Measurements from ENCODE around the gene FOXA3.

Gene FOXA3

DNA sequence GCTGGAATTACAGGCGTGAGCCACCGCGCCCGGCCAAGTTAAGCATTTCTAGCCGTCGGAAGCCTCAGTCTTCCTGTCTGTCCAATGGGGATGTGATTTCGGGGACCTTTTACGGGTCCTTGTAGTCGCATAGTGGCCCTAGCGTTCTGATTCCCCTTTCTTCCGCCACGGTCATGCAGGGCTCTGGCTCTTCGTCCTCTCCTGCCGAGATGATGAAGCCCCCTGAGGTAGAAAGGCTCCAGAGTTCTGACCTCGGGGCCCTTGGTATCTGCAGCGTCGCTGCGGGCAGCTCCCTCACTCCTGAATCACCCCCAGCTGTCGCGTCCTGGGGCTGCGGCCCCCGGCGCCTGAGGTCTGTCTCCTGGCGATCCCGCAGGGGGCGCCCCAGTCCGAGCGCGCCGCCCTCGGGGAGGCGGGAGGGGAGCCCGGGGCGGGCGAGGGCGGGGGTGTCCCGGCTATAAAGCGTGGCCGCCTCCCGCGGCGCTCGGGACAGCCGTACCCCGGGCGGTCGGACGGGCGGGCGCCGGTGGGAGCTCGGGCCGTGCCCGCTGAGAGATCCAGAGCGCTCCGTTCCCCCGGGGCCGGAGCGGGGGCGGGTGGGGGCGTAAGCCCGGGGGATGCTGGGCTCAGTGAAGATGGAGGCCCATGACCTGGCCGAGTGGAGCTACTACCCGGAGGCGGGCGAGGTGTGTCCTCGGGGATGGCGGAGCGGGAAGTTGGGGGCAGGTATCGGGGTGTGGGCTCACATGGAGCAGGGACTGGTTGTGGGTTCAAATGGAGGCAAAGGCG, at the start of gene FOXA3:
Gene FOXA3 (plus strand): TSS at position 487 of the 789 bp plus-strand sequence. CDS start 131 bp downstream, at position 618.
- peak; percentile 53 for DNase-seq (ENCODE audit: low spot score)

GRCh38 chr19:45814851-45815480, 49.2 kb upstream of the FOXA3 start, which contains the start of gene RSPH6A:
RSPH6A (minus strand) TSS chr19:45815308; CDS start chr19:45815176, 132 bp downstream.
- no peak for DNase-seq (ENCODE audit: low spot score)

DNA sequence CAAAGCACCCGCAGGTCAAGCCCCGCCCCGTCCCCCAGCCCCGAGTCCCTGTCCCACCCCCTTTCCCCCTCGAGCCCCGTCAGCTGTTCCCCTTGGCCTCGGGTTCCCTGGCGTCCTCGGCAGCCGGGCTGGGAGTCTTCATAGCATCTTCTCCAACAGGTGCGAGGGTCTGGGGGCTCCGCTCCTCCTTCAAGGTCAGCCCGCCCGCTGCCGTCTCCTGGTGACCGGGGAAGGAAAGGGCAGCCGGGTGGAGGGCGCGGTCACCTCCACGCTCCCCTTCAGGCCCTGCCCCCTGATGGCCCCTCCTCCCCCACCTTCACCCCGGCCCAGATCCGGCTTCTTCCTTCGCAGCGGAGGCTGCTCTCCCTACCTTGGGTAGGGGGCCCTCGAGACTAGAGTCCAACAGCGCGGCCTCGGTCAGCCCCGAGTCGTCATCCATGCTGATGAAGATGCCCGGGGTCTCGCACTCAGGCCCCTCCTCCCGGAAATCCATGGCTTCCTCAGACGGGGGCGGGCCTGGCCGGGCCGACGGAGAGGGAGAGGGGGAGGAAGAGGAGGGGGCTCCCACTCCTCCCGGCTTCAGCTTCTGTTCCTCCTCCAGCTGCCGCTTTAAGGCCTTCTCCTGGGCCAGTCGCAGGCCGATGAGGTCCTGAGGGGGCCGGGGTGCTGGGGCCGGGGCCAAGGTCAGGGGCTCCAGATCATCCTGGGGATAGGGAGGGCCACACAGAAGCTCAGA, 48.5 kb upstream of the FOXA3 start:
- no peak for DNase-seq (ENCODE audit: low spot score)

- no peak for DNase-seq (ENCODE audit: low spot score)
These were observed 47.7 kb upstream of the FOXA3 start for GRCh38 chr19:45816236-45817009.

GRCh38 chr19:45817010-45817724, 47.0 kb upstream of the FOXA3 start:
- peak; percentile 95 for DNase-seq (ENCODE audit: low spot score)

DNA sequence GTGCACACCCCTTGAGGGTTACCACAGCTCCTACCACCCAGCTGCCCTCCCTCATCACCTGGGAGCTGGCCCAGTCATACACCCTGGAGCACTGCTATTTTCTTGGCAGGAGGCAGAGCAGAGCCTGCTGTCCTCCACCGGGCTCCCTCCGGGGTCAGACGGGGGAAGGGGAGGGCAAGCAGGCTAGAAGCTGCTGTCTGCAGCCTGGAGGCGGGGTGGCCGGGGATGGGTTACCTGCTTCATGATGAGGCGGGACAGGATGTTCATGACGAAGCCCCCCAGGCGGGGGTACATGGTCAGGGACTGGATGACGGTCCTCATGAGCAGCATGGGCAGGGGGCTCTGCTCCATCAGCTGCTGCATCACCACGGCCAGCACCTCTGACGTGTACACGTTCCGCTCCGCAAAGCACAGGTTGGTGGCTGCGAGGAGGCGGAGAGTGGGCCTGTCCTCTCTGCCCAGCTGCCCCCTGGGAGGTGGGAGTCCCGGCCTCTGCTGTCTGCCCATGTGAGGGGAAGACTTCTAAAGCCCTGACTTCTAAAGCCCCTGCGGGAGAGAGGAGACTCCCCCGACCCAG, 46.3 kb upstream of the FOXA3 start:
- DNase-seq (ENCODE audit: low spot score): no peak

DNA sequence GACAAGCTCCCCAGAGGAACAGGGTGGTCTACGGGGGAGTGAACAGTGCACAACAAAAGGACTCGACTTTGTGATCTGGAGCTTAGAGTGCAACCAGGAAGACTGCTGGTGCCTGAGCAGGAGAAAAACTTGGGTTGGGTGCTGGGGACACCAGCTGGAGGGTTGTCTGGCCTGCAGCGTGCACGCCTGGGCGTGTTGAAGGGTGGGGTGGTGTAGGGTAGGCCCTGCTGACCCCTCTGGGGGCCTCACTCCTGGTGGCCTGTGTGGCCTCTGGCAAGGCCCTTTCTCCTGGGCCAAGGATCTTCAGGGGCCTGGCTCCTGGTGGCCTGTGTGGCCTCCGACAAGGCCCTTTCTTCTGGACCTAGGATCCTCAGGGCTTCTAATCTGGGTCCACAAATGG, 44.4 kb upstream of the FOXA3 start:
- DNase-seq (ENCODE audit: low spot score): no peak

GRCh38 chr19:45820413-45821102, 43.6 kb upstream of the FOXA3 start:
- DNase-seq (ENCODE audit: low spot score): no peak

GRCh38 chr19:45821103-45821521, 43.0 kb upstream of the FOXA3 start:
- DNase-seq (ENCODE audit: low spot score): no peak

- no peak for DNase-seq (ENCODE audit: low spot score)
These were observed 42.6 kb upstream of the FOXA3 start for GRCh38 chr19:45821570-45821969.

GRCh38 chr19:45822716-45823115, 41.4 kb upstream of the FOXA3 start:
- DNase-seq (ENCODE audit: low spot score): no peak

DNA sequence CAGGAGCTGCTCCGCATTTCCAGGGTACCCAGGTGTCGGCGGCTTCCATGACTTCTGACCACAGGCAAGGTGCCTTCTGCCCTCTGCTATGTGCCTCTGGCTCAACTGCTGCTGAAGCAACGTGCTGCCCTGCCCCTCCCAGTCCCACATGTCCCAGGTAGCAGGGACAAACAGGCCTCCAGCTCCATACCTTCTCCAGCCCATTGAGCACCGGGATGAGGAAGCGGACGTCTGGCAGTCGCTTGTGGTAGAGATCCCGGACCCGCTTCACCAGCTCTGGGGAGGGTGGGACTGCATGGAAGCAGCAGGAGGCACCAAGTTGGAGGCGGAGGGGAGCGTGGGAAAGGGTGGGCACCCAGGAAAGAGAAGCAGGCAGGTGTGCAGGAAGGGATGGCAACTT, 40.9 kb upstream of the FOXA3 start:
- DNase-seq (ENCODE audit: low spot score): no peak

- no peak for DNase-seq (ENCODE audit: low spot score)
These were observed 40.1 kb upstream of the FOXA3 start for GRCh38 chr19:45824041-45824471.

DNA sequence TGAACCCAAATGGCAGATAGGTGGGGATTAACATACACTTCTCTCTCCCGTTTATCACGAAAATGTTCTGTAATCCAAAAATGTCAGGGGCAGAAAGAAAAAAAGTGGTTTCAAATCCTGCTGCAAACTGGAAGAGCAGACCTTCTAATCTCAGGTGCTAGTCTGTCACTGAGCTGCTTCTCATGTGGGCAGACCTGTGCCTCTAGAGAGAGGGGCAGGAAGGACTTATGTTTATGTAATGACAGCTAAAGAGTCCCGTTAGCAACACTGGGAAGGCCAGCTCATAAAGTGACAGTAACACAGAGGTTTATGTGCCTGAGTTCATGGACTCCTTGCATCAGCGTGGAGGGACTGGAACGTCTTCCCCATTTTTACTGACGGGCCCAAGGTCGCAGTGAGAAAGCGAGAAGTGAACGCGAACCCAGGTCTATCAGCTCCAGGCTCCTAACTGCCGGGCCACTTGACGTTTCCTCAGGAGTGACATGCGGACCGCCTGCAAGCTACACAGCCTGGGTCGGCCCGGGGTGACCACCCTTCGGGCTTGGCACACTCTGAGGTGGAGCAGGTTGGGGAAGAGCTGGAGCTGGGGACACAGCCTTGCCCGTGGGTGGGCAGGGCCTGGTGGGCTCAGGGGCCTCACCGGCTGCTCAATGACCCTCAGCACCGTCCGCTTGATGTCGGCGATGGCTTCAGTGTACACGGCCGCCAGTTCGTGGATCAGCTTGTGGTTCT, 39.4 kb upstream of the FOXA3 start:
- DNase-seq (ENCODE audit: low spot score): no peak

GRCh38 chr19:45825263-45825605, 38.9 kb upstream of the FOXA3 start:
- DNase-seq (ENCODE audit: low spot score): no peak

DNA sequence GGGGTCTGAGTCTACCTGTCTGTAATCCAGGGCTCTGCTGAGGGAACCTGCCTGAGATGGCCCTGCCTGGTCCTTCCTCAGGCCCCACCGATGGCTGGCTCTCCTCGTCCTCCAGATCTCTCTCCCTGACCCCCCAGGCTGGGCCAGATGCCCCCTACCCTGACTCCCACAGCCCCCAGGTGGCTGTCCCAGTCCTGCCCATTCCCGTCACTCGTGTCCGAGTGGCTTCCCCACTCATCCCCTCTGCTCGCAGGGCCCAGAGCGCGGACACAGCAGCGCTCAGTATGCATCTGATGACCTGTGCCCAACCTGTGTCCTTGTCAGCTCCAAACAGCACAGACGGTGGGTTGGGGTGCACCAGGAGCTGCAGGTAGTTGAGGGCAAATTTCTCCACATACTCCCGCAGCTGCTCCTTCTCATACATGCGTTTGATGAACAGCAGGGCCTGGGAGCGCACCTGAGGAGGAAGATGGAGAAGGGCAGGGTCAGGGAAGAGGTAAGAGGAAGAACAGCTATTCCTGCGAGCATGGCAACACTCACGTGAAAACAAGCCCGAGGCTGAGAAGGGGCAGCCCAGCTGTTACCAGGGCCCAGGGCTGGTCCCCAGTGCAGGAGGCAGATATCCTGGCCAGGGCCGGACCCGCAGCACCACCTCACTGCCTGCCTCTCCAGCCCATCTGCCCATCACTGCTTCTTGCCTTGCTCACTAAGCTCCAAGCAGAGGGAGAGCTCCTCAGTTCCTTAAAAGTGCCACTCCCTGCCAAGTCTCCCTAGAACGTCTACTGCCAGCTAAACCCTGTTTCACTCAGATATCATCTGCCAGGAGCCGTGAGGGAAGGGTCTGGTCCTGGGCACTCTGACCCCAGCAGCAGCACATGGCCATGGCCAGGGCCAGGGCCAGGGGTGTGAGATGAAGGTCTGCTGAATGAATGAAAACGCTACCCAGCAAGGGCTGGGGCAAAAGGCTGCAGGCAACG, 37.9 kb upstream of the FOXA3 start:
- no peak for DNase-seq (ENCODE audit: low spot score)

DNA sequence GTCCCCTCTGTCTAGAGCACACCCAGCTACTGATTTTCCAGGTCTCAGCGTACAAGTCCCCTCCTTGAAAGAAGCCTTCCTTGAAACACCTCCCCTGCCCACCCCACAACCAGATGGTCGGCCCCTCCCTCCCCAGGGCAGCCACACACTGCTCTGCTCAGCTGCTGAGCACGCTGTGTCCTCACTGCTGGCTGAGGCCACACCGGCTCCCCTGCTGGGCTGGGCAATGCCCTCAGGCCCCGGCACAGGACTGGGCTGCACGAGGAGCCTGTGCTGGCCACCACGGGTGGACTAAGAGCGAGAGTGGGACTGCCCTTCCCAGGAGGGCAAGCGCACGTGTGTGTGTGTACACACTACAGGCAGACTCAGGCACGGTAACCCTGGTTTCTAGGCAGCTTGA, 37.2 kb upstream of the FOXA3 start:
- DNase-seq (ENCODE audit: low spot score): no peak

- DNase-seq (ENCODE audit: low spot score): no peak
These were observed 36.5 kb upstream of the FOXA3 start for GRCh38 chr19:45827459-45828093.
